ENCODE measurements around the gene CCL13.

The CCL13 gene

DNA sequence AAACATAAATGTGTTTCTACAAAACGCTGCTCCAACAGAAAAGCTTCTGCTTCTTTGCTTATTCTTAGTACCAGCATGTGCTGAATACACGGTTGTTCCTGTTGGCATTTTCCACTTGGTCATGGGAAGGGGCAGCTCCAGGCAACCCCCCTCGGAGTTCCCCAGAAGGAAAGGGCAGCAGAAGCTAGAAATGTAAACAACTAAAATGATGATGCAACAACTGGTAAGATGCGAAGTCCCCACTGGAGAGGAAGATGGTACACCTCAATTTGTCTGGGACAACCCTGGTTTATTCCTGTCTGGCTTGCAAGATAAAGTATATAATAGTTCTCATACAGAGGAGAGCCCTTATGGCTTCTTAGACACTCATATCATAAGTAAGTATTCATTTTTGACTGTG lies 9.2 kb upstream of the CCL13 start:
- TF ChIP-seq, protein P1, sequence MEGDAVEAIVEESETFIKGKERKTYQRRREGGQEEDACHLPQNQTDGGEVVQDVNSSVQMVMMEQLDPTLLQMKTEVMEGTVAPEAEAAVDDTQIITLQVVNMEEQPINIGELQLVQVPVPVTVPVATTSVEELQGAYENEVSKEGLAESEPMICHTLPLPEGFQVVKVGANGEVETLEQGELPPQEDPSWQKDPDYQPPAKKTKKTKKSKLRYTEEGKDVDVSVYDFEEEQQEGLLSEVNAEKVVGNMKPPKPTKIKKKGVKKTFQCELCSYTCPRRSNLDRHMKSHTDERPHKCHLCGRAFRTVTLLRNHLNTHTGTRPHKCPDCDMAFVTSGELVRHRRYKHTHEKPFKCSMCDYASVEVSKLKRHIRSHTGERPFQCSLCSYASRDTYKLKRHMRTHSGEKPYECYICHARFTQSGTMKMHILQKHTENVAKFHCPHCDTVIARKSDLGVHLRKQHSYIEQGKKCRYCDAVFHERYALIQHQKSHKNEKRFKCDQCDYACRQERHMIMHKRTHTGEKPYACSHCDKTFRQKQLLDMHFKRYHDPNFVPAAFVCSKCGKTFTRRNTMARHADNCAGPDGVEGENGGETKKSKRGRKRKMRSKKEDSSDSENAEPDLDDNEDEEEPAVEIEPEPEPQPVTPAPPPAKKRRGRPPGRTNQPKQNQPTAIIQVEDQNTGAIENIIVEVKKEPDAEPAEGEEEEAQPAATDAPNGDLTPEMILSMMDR (conservative IDR thresholded peaks at IDR 0.05; ENCODE audit: low read depth, low read length) = no peak
- no peak for DNase-seq (ENCODE audit: low read depth)
- no peak overlapping the region for H3K4me3 ChIP-seq (ENCODE audit: low read depth, low read length)

DNA sequence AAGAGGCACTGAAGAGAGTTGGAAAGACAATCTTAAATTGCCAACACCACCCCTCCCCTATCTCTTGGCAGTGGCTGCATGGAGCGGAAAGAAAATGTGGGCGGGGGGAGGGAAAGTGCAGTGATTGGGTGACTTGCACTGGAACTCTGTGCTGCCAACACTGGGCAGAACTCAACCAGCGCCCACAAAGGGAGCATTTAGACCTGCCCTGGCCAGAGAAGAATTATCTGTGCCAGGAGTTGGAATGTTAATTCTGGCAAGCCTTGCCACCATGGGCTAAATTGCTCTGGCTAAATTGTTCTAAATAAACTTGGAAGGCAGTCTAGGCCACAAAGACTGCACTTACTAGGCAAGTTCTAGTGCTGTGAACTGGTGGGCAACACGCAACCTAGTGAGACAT lies 6.5 kb upstream of the CCL13 start:
- DNase-seq (ENCODE audit: low read depth) = no peak
- H3K4me3 ChIP-seq (ENCODE audit: low read depth, low read length) = no peak overlapping the region
- TF ChIP-seq, protein P1 (conservative IDR thresholded peaks at IDR 0.05; ENCODE audit: low read depth, low read length) = no peak

DNA sequence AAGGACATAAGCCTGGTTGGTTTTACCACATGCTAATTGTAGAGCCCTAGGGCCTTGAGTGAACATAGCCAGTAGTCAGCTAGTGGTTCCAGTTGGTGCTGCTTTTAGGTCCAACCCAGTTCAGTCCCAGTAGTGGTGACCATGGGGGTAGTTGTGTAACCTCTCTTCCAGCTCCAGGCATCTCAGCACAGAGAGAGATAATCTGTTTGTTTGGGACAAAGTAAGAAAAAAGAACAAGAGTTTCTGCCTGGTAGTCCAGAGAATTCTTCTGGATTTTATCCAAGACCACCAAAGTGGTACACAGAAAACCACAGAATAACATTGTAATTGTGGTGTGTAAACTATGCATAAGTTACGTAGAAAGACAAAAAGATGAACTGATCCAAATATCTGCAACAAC lies 5.2 kb upstream of the CCL13 start:
- no peak overlapping the region for H3K4me3 ChIP-seq (ENCODE audit: low read depth, low read length)
- TF ChIP-seq, protein P1 (conservative IDR thresholded peaks at IDR 0.05; ENCODE audit: low read depth, low read length) = no peak
- peak; percentile 35 for DNase-seq (ENCODE audit: low read depth)

DNA sequence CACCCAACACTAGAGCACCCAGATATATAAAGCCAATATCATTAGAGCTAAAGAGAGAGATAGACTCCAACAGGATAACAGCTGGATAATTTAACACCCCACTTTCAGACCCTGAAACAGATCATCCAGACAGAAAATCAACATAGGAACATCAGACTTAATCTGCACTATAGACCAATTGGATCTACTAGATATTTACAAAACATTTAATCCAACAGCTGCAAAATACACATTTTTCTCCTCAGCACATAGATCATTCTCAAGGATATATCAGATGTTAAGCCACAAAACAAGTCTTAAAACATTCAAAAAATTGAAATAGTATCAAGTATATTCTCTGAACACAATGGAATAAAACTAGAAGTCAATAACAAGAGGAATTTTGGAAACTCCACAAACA lies 4.1 kb upstream of the CCL13 start:
- DNase-seq (ENCODE audit: low read depth) = no peak
- H3K4me3 ChIP-seq (ENCODE audit: low read depth, low read length) = no peak overlapping the region
- TF ChIP-seq, protein P1 (conservative IDR thresholded peaks at IDR 0.05; ENCODE audit: low read depth, low read length) = no peak

DNA sequence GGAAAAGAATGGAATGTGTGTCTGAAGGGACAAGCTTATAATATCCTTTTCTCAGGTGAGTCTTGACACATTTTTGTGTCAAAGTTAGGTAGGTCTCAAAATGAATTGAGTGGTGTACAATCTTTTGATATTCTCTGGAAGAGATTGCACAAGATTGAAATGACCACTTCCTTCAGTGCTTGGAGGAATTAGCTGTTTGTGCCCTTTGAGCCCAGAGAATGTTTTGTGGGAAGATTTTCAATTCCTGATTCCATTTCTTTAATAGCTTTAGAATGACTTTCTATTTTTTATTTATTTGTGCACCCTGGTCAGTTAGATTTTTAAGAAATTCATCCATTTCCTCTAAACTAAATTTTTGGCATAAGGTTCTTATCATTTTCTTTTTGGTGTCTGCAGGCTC lies 1.6 kb upstream of the CCL13 start:
- TF ChIP-seq, protein P1 (conservative IDR thresholded peaks at IDR 0.05; ENCODE audit: low read depth, low read length) = no peak
- peak; percentile 44 for DNase-seq (ENCODE audit: low read depth)
- no peak overlapping the region for H3K4me3 ChIP-seq (ENCODE audit: low read depth, low read length)

- H3K4me3 ChIP-seq (ENCODE audit: low read depth, low read length) = no peak overlapping the region
- DNase-seq (ENCODE audit: low read depth) = no peak
- TF ChIP-seq, protein P1 (conservative IDR thresholded peaks at IDR 0.05; ENCODE audit: low read depth, low read length) = no peak
Measured at GRCh38 chr17:34357398-34357797, 1.1 kb downstream of the CCL13 start.

DNA sequence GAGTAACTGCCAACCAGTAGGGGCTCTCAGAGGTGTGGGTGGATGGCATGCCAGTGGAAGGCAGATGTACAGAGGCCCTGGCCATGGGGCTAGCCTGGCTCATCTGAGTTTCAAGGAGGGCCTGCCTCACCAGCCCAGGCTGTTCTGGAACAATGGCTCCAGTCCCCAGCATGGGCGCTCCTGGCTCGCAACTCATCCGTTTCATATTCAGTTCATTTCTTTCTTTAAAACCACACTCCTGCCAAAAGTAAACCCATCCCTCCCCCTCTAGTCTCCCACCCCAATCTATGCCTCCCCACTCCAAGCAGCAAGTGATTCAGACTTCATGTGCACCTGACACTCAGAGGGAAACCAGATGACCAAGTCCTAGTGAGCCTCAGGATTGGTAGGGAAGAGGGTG lies 2.4 kb downstream of the CCL13 start:
- DNase-seq (ENCODE audit: low read depth) = no peak

More for the DNA sequence above, 2.4 kb downstream of the CCL13 start:
- TF ChIP-seq, protein P1 (conservative IDR thresholded peaks at IDR 0.05; ENCODE audit: low read depth, low read length) = no peak
- H3K4me3 ChIP-seq (ENCODE audit: low read depth, low read length) = no peak overlapping the region

All from choroid plexus epithelial cell (primary cell).